HepG2 (cell line): ENCODE results near the gene KMT2B.

Source experiments
- BORCS8-MEF2B ChIP-seq: sonication (generic); formaldehyde crosslinking; IDR thresholded peaks from 2 replicates; pipeline ENCODE4 v1.8.0; 2022; ENCODE audit warnings: mild to moderate bottlenecking, missing genetic modification reagents
- EZH2 ChIP-seq: conservative IDR thresholded peaks from 2 replicates; pipeline ENCODE4 v1.6.1; 2012; ENCODE audit warnings: mild to moderate bottlenecking, low read depth, low read length, moderate library complexity
- SMARCE1 ChIP-seq: fragments of 450-650 bp; IDR thresholded peaks from 2 replicates; pipeline ENCODE4 v1.6.1; 2017; ENCODE audit warnings: borderline replicate concordance
- ZNF274 ChIP-seq: sonication (generic); formaldehyde crosslinking; IDR thresholded peaks from 2 replicates; pipeline ENCODE4 v1.5.1; 2020; ENCODE audit warnings: mild to moderate bottlenecking, missing genetic modification reagents
- TF ChIP-seq, protein P1 (sequence below): sonication (generic); formaldehyde crosslinking; IDR thresholded peaks from 2 replicates; pipeline ENCODE4 v1.5.0; 2020; ENCODE audit warnings: mild to moderate bottlenecking, missing genetic modification reagents, moderate library complexity
- TF ChIP-seq, protein P2 (sequence below): sonication (generic); formaldehyde crosslinking; IDR thresholded peaks from 2 replicates; pipeline ENCODE4 v1.4.0; 2020; ENCODE audit warnings: missing genetic modification reagents, mild to moderate bottlenecking, borderline replicate concordance
- TF ChIP-seq, protein P3 (sequence below), 2 experiments: IDR thresholded peaks; 2 replicates each; pipeline ENCODE4 v1.6.1; 2011 to 2012; ENCODE audit warnings: low read length in 2 of 2, borderline replicate concordance in 1 of 2, low read depth in 1 of 2, mild to moderate bottlenecking in 1 of 2, moderate library complexity in 1 of 2

DNA sequence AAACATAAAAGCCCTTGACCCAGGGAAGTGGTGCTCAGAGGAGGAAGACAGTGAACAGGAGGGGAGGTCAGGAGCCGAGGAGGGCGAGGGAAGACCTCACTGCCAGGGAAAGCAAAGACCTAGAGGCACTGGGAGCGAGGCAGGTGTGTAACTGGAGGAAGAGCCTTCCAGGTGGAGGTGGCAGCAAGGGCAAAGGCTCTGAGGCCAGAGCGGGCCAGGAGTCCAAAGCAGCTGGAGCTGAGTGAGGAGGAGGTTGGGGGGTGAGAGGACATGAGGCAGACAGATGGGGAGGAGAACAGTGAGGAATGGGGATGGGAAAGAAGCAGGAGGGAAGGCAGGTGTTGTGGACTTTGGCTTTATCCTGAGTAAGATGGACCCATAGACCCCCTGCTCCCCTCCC lies 47.8 kb upstream of the KMT2B start:
- TF ChIP-seq, protein P1, sequence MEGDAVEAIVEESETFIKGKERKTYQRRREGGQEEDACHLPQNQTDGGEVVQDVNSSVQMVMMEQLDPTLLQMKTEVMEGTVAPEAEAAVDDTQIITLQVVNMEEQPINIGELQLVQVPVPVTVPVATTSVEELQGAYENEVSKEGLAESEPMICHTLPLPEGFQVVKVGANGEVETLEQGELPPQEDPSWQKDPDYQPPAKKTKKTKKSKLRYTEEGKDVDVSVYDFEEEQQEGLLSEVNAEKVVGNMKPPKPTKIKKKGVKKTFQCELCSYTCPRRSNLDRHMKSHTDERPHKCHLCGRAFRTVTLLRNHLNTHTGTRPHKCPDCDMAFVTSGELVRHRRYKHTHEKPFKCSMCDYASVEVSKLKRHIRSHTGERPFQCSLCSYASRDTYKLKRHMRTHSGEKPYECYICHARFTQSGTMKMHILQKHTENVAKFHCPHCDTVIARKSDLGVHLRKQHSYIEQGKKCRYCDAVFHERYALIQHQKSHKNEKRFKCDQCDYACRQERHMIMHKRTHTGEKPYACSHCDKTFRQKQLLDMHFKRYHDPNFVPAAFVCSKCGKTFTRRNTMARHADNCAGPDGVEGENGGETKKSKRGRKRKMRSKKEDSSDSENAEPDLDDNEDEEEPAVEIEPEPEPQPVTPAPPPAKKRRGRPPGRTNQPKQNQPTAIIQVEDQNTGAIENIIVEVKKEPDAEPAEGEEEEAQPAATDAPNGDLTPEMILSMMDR (CRISPR knock-in tag) = no peak
- TF ChIP-seq SMARCE1 (no peak), EZH2 (no peak), ZNF274 (CRISPR knock-in tag) (no peak), BORCS8-MEF2B (CRISPR knock-in tag) (no peak)
- TF ChIP-seq, protein P2, sequence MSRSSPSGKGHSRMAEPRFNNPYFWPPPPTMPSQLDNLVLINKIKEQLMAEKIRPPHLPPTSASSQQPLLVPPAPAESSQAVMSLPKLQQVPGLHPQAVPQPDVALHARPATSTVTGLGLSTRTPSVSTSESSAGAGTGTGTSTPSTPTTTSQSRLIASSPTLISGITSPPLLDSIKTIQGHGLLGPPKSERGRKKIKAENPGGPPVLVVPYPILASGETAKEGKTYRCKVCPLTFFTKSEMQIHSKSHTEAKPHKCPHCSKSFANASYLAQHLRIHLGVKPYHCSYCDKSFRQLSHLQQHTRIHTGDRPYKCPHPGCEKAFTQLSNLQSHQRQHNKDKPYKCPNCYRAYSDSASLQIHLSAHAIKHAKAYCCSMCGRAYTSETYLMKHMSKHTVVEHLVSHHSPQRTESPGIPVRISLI (CRISPR knock-in tag) = no peak
- TF ChIP-seq, protein P3, sequence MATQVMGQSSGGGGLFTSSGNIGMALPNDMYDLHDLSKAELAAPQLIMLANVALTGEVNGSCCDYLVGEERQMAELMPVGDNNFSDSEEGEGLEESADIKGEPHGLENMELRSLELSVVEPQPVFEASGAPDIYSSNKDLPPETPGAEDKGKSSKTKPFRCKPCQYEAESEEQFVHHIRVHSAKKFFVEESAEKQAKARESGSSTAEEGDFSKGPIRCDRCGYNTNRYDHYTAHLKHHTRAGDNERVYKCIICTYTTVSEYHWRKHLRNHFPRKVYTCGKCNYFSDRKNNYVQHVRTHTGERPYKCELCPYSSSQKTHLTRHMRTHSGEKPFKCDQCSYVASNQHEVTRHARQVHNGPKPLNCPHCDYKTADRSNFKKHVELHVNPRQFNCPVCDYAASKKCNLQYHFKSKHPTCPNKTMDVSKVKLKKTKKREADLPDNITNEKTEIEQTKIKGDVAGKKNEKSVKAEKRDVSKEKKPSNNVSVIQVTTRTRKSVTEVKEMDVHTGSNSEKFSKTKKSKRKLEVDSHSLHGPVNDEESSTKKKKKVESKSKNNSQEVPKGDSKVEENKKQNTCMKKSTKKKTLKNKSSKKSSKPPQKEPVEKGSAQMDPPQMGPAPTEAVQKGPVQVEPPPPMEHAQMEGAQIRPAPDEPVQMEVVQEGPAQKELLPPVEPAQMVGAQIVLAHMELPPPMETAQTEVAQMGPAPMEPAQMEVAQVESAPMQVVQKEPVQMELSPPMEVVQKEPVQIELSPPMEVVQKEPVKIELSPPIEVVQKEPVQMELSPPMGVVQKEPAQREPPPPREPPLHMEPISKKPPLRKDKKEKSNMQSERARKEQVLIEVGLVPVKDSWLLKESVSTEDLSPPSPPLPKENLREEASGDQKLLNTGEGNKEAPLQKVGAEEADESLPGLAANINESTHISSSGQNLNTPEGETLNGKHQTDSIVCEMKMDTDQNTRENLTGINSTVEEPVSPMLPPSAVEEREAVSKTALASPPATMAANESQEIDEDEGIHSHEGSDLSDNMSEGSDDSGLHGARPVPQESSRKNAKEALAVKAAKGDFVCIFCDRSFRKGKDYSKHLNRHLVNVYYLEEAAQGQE (IDR thresholded peaks at IDR 0.05; ENCODE audit: borderline replicate concordance in 1 of 2, low read depth in 1 of 2, low read length in 2 of 2) = no peak
